MCF 10A (cell line): ENCODE results near the gene CPEB1. TPM values are rescaled to one million over a fixed set of nuclear protein-coding genes. Genes with fewer than 3 reads are reported as not detected.
A peak's percentile ranks its signal among the peaks of the same experiment; 100 is the strongest.

Experiments used
- BruUV-seq: library from RNA; stranded (reverse); fragments of 400-500 nt; replicated peaks from 2 replicates; lab custom pipeline; 2021; lab: Mats Ljungman, UMichigan
- CTCF ChIA-PET: fragments of 300-600 bp; sonication (Branson Sonifier 250); formaldehyde crosslinking; extraction: SDS; loops from one replicate; lab custom pipeline; 2021; ENCODE audit warnings: antibody characterized with exemption, inconsistent platforms; lab: Yijun Ruan, JAX
- POLR2A ChIA-PET: fragments of 300-600, 350-650 bp; sonication (Branson Sonifier 250); formaldehyde crosslinking; extraction: SDS; loops from one replicate; lab custom pipeline; 2020; ENCODE audit warnings: antibody characterized with exemption, inconsistent platforms; lab: Yijun Ruan, JAX
- DNase-seq: peaks from one replicate; pipeline ENCODE4 v3.0.0-alpha.2; 2018; ENCODE audit not compliant: unreplicated experiment
- H3K27ac Mint-ChIP-seq: one replicate; pipeline ENCODE4 v1.8.0; 2022; ENCODE audit warnings: mild to moderate bottlenecking, low read depth, mixed read lengths; ENCODE audit not compliant: unreplicated experiment
- H3K27me3 Mint-ChIP-seq: one replicate; pipeline ENCODE4 v1.8.0; 2022; ENCODE audit warnings: mixed read lengths; ENCODE audit not compliant: insufficient read depth, unreplicated experiment
- H3K36me3 Mint-ChIP-seq: one replicate; pipeline ENCODE4 v1.8.0; 2022; ENCODE audit warnings: mild to moderate bottlenecking, moderate library complexity, mixed read lengths; ENCODE audit not compliant: insufficient read depth, unreplicated experiment
- H3K4me1 Mint-ChIP-seq: one replicate; pipeline ENCODE4 v1.8.0; 2022; ENCODE audit warnings: mixed read lengths; ENCODE audit not compliant: insufficient read depth, unreplicated experiment
- H3K4me3 Mint-ChIP-seq: one replicate; pipeline ENCODE4 v1.8.0; 2022; ENCODE audit warnings: mild to moderate bottlenecking, moderate library complexity, mixed read lengths; ENCODE audit not compliant: unreplicated experiment
- H3K9me3 Mint-ChIP-seq: one replicate; pipeline ENCODE4 v1.8.0; 2022; ENCODE audit warnings: mixed read lengths; ENCODE audit not compliant: unreplicated experiment
- intact Hi-C: fragments of 100-400 bp; cut with micrococcal nuclease; formaldehyde crosslinking; loops from 2 replicates; pipeline ENCODE4 v1.14.1; 2022
- total RNA-seq: library from RNA; stranded (reverse); gene quantifications from 2 replicates; pipeline ENCODE4 v1.2.3, GENCODE V29; 2022
- TF ChIP-seq, protein P1 (sequence below): fragments of 200-600 bp; IDR thresholded peaks from one replicate; pipeline ENCODE4 v1.8.0; 2022; ENCODE audit warnings: antibody characterized with exemption, mild to moderate bottlenecking; ENCODE audit not compliant: unreplicated experiment

The CPEB1 gene
- total RNA-seq, 1 experiment from 2014 or later: not detected

DNA sequence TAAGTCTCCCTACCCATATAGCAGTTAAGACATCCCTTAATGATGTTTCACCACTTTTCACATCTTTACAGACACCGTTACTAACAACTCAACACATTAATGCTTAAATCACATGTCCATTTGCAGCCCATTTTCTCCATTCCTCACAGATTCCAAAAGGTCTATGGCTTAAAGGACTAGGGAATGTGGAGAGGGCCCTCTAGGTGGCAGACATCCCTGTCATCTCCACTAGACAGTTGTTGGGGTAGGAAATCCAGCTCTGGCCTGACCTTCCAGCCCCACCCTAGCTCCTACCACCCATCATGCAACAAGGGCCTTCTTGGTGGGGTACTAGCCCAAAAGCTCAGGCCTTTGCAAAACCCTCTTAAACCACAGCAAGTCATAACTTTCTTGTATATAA is 25.2 kb downstream of the CPEB1 start:
- ChIA-PET CTCF (interaction anchor here (0.6 kb wide), 1 partner anchor 91 kb away, joined by 3 read pairs; no protein-coding TSS in a partner anchor), POLR2A (no interaction called here)
- Mint-ChIP-seq H3K4me1 (no peaks in the 10 kb centered on the region), H3K27ac (no peak overlapping the region), H3K36me3 (no peaks in the 10 kb centered on the region), H3K9me3 (no peaks in the 10 kb centered on the region), H3K4me3 (no peak overlapping the region), H3K27me3 (peaks cover 5% of the 10 kb centered on the region)
- intact Hi-C loops: no loop called here
- BruUV-seq: no TSS peak
- DNase-seq: peak; percentile 8
- TF ChIP-seq, protein P1, sequence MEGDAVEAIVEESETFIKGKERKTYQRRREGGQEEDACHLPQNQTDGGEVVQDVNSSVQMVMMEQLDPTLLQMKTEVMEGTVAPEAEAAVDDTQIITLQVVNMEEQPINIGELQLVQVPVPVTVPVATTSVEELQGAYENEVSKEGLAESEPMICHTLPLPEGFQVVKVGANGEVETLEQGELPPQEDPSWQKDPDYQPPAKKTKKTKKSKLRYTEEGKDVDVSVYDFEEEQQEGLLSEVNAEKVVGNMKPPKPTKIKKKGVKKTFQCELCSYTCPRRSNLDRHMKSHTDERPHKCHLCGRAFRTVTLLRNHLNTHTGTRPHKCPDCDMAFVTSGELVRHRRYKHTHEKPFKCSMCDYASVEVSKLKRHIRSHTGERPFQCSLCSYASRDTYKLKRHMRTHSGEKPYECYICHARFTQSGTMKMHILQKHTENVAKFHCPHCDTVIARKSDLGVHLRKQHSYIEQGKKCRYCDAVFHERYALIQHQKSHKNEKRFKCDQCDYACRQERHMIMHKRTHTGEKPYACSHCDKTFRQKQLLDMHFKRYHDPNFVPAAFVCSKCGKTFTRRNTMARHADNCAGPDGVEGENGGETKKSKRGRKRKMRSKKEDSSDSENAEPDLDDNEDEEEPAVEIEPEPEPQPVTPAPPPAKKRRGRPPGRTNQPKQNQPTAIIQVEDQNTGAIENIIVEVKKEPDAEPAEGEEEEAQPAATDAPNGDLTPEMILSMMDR: no peak

DNA sequence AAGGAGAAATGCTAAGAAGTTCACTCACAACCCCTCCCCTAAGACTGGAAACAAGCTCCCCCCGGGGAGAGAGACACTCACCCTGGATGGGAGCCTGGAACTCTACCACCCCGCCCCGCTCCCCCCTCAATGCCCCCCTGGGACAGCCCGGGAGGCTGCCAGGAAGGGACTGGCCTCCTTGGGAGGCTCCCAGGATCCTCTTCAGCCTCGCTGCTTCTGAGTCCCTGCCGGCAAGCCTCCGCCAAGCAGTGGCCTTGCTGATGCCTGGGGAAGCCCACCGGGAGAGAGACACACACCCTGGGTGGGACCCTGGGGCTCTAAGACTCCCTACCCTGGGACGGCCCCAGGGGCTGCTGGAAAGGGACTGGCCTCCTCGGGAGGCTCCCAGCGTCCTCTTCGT is 33.4 kb downstream of the CPEB1 start:
- H3K4me1 Mint-ChIP-seq: no peaks in the 10 kb centered on the region
- H3K9me3 Mint-ChIP-seq: no peaks in the 10 kb centered on the region
- no peaks in the 10 kb centered on the region for H3K36me3 Mint-ChIP-seq
- TF ChIP-seq, protein P1: no peak
- intact Hi-C loops: no loop called here
- H3K4me3 Mint-ChIP-seq: no peak overlapping the region
- H3K27ac Mint-ChIP-seq: no peak overlapping the region
- BruUV-seq: no TSS peak
- CTCF ChIA-PET: no interaction called here
- DNase-seq: no peak
- peaks cover 21% of the 10 kb centered on the region for H3K27me3 Mint-ChIP-seq
- POLR2A ChIA-PET: no interaction called here

DNA sequence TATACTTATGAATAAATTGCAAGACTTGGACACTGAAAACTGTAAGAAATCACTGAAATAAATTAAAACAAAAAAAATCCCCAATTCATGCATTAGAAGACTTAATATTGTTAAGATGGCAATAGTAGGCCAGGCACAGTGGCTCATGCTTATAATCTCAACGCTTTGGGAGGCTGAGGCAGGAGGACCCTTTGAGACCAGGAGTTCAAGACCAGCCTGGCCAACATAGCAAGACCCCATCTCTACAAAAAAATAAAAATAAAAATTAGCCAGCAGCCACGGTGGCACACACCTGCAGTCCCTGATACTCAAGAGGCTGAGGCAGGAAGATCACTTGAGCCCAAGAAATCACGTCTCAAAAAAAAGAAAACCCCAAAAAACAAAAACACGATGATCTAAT is 35.8 kb downstream of the CPEB1 start:
- BruUV-seq: no TSS peak
- Mint-ChIP-seq H3K9me3 (no peaks in the 10 kb centered on the region), H3K36me3 (no peaks in the 10 kb centered on the region), H3K4me1 (no peaks in the 10 kb centered on the region), H3K27me3 (peaks cover 16% of the 10 kb centered on the region), H3K27ac (no peak overlapping the region), H3K4me3 (no peak overlapping the region)
- DNase-seq: no peak
- CTCF ChIA-PET: no interaction called here
- POLR2A ChIA-PET: no interaction called here
- intact Hi-C loops: no loop called here
- TF ChIP-seq, protein P1: no peak

DNA sequence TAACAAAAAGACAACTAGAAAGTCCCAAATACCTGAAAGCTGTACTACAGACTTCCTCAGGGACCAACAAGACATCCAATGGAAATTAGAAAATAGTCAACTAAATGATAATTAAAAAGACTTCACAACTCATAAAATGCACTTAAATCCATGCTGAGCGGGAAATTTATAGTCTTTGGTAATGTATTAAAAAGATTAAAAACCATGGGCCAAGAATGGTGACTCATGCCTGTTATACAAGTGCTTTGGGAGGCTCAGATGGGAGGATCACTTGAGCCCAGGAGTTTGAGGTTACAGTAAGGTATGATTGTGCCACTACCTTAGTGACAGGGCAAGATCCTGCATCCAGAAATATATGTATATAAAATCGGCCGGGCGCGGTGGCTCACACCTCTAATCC is 45.0 kb downstream of the CPEB1 start:
- peaks cover 57% of the 10 kb centered on the region for H3K27me3 Mint-ChIP-seq
- intact Hi-C loops: no loop called here
- no peak overlapping the region for H3K4me3 Mint-ChIP-seq
- ChIA-PET CTCF (no interaction called here), POLR2A (no interaction called here)
- no peaks in the 10 kb centered on the region for H3K4me1 Mint-ChIP-seq
- TF ChIP-seq, protein P1: no peak
- H3K27ac Mint-ChIP-seq: no peak overlapping the region
- DNase-seq: no peak
- no TSS peak for BruUV-seq
- H3K9me3 Mint-ChIP-seq: no peaks in the 10 kb centered on the region
- H3K36me3 Mint-ChIP-seq: no peaks in the 10 kb centered on the region
